Measurements from ENCODE around the gene FKBP8. TPM values are rescaled to one million over a fixed set of nuclear protein-coding genes. Genes with fewer than 3 reads are reported as not detected.

Gene FKBP8
- polyA plus RNA-seq, 2 donors = 175 to 269 TPM

- no peak overlapping the region for H3K27ac ChIP-seq (ENCODE audit: low read depth in 2 of 2, low read length in 1 of 2)
- WGBS, 2 donors = 89 to 95% methylated on average over 14 of the region's 14 CpGs
- H3K27me3 ChIP-seq (ENCODE audit: control insufficient read depth in 1 of 2, insufficient read depth in 2 of 2, low read length in 2 of 2) = no peaks in the 10 kb centered on the region
- no peaks in the 10 kb centered on the region for H3K9me3 ChIP-seq (ENCODE audit: control insufficient read depth in 2 of 2, insufficient read depth in 1 of 2, low read depth in 1 of 2, low read length in 1 of 2)
- no peaks in the 10 kb centered on the region for H3K36me3 ChIP-seq (ENCODE audit: control insufficient read depth in 2 of 2, insufficient read depth in 2 of 2, low read length in 1 of 2)
- H3K4me3 ChIP-seq (ENCODE audit: low read depth in 1 of 2, low read length in 2 of 2) = no peak overlapping the region
- H3K4me1 ChIP-seq (ENCODE audit: control insufficient read depth in 2 of 2, insufficient read depth in 2 of 2, low read length in 1 of 2) = peaks cover 5 to 40% of the 10 kb centered on the region in 2 donors
These were observed 53.7 kb downstream of the FKBP8 start for GRCh38 chr19:18489627-18490184.

GRCh38 chr19:18488838-18489626, 54.3 kb downstream of the FKBP8 start:
- H3K27ac ChIP-seq (ENCODE audit: low read depth in 2 of 2, low read length in 1 of 2) = no peak overlapping the region
- 60 to 69% methylated on average over 22 of the region's 22 CpGs for WGBS, 2 donors
- no peaks in the 10 kb centered on the region for H3K27me3 ChIP-seq (ENCODE audit: control insufficient read depth in 1 of 2, insufficient read depth in 2 of 2, low read length in 2 of 2)
- peaks cover 5 to 38% of the 10 kb centered on the region in 2 donors for H3K4me1 ChIP-seq (ENCODE audit: control insufficient read depth in 2 of 2, insufficient read depth in 2 of 2, low read length in 1 of 2)
- H3K9me3 ChIP-seq (ENCODE audit: control insufficient read depth in 2 of 2, insufficient read depth in 1 of 2, low read depth in 1 of 2, low read length in 1 of 2) = no peaks in the 10 kb centered on the region
- no peaks in the 10 kb centered on the region for H3K36me3 ChIP-seq (ENCODE audit: control insufficient read depth in 2 of 2, insufficient read depth in 2 of 2, low read length in 1 of 2)
- H3K4me3 ChIP-seq (ENCODE audit: low read depth in 1 of 2, low read length in 2 of 2) = no peak overlapping the region

GRCh38 chr19:18488403-18488723, 55.0 kb downstream of the FKBP8 start:
- H3K27ac ChIP-seq (ENCODE audit: low read depth in 2 of 2, low read length in 1 of 2) = peak overlapping the region in 1 of 2 donors; percentile 35
- peaks cover 5 to 35% of the 10 kb centered on the region in 2 donors for H3K4me1 ChIP-seq (ENCODE audit: control insufficient read depth in 2 of 2, insufficient read depth in 2 of 2, low read length in 1 of 2)
- no peaks in the 10 kb centered on the region for H3K9me3 ChIP-seq (ENCODE audit: control insufficient read depth in 2 of 2, insufficient read depth in 1 of 2, low read depth in 1 of 2, low read length in 1 of 2)
- H3K36me3 ChIP-seq (ENCODE audit: control insufficient read depth in 2 of 2, insufficient read depth in 2 of 2, low read length in 1 of 2) = no peaks in the 10 kb centered on the region
- WGBS, 2 donors = 81 to 82% methylated on average over 6 of the region's 6 CpGs
- no peaks in the 10 kb centered on the region for H3K27me3 ChIP-seq (ENCODE audit: control insufficient read depth in 1 of 2, insufficient read depth in 2 of 2, low read length in 2 of 2)
- no peak overlapping the region for H3K4me3 ChIP-seq (ENCODE audit: low read depth in 1 of 2, low read length in 2 of 2)

GRCh38 chr19:18487576-18488402, 55.6 kb downstream of the FKBP8 start:
- Histone ChIP-seq H3K4me3 (ENCODE audit: low read depth in 1 of 2, low read length in 2 of 2) (no peak overlapping the region), H3K36me3 (ENCODE audit: control insufficient read depth in 2 of 2, insufficient read depth in 2 of 2, low read length in 1 of 2) (no peaks in the 10 kb centered on the region), H3K4me1 (ENCODE audit: control insufficient read depth in 2 of 2, insufficient read depth in 2 of 2, low read length in 1 of 2) (peaks cover 5 to 36% of the 10 kb centered on the region in 2 donors), H3K27me3 (ENCODE audit: control insufficient read depth in 1 of 2, insufficient read depth in 2 of 2, low read length in 2 of 2) (no peaks in the 10 kb centered on the region), H3K9me3 (ENCODE audit: control insufficient read depth in 2 of 2, insufficient read depth in 1 of 2, low read depth in 1 of 2, low read length in 1 of 2) (no peaks in the 10 kb centered on the region), H3K27ac (ENCODE audit: low read depth in 2 of 2, low read length in 1 of 2) (no peak overlapping the region)
- WGBS, 2 donors = 78 to 81% methylated on average over 17 of the region's 17 CpGs

- Histone ChIP-seq H3K9me3 (ENCODE audit: control insufficient read depth in 2 of 2, insufficient read depth in 1 of 2, low read depth in 1 of 2, low read length in 1 of 2) (no peaks in the 10 kb centered on the region), H3K4me3 (ENCODE audit: low read depth in 1 of 2, low read length in 2 of 2) (no peak overlapping the region), H3K36me3 (ENCODE audit: control insufficient read depth in 2 of 2, insufficient read depth in 2 of 2, low read length in 1 of 2) (no peaks in the 10 kb centered on the region), H3K27ac (ENCODE audit: low read depth in 2 of 2, low read length in 1 of 2) (peak overlapping the region in 1 of 2 donors; percentile 50), H3K4me1 (ENCODE audit: control insufficient read depth in 2 of 2, insufficient read depth in 2 of 2, low read length in 1 of 2) (peaks cover 5 to 33% of the 10 kb centered on the region in 2 donors), H3K27me3 (ENCODE audit: control insufficient read depth in 1 of 2, insufficient read depth in 2 of 2, low read length in 2 of 2) (no peaks in the 10 kb centered on the region)
- 70 to 85% methylated on average over 8 of the region's 8 CpGs for WGBS, 2 donors
These were observed 56.6 kb downstream of the FKBP8 start for GRCh38 chr19:18486746-18487145.

GRCh38 chr19:18484992-18485391, 58.4 kb downstream of the FKBP8 start:
- Histone ChIP-seq H3K27me3 (ENCODE audit: control insufficient read depth in 1 of 2, insufficient read depth in 2 of 2, low read length in 2 of 2) (no peaks in the 10 kb centered on the region), H3K9me3 (ENCODE audit: control insufficient read depth in 2 of 2, insufficient read depth in 1 of 2, low read depth in 1 of 2, low read length in 1 of 2) (no peaks in the 10 kb centered on the region), H3K27ac (ENCODE audit: low read depth in 2 of 2, low read length in 1 of 2) (no peak overlapping the region), H3K4me1 (ENCODE audit: control insufficient read depth in 2 of 2, insufficient read depth in 2 of 2, low read length in 1 of 2) (peaks cover 5 to 38% of the 10 kb centered on the region in 2 donors), H3K4me3 (ENCODE audit: low read depth in 1 of 2, low read length in 2 of 2) (no peak overlapping the region), H3K36me3 (ENCODE audit: control insufficient read depth in 2 of 2, insufficient read depth in 2 of 2, low read length in 1 of 2) (no peaks in the 10 kb centered on the region)
- 92 to 93% methylated on average over 5 of the region's 5 CpGs for WGBS, 2 donors

GRCh38 chr19:18483119-18483890, 60.1 kb downstream of the FKBP8 start:
- H3K4me3 ChIP-seq (ENCODE audit: low read depth in 1 of 2, low read length in 2 of 2) = no peak overlapping the region
- H3K36me3 ChIP-seq (ENCODE audit: control insufficient read depth in 2 of 2, insufficient read depth in 2 of 2, low read length in 1 of 2) = no peaks in the 10 kb centered on the region
- no peak overlapping the region for H3K27ac ChIP-seq (ENCODE audit: low read depth in 2 of 2, low read length in 1 of 2)
- H3K9me3 ChIP-seq (ENCODE audit: control insufficient read depth in 2 of 2, insufficient read depth in 1 of 2, low read depth in 1 of 2, low read length in 1 of 2) = no peaks in the 10 kb centered on the region
- peaks cover 6 to 42% of the 10 kb centered on the region in 2 donors for H3K4me1 ChIP-seq (ENCODE audit: control insufficient read depth in 2 of 2, insufficient read depth in 2 of 2, low read length in 1 of 2)
- 72 to 77% methylated on average over 12 of the region's 12 CpGs for WGBS, 2 donors
- no peaks in the 10 kb centered on the region for H3K27me3 ChIP-seq (ENCODE audit: control insufficient read depth in 1 of 2, insufficient read depth in 2 of 2, low read length in 2 of 2)

All from esophagus (tissue), 2 donors.